Measurements from ENCODE around the gene PCYOX1L. TPM values are rescaled to one million over a fixed set of nuclear protein-coding genes. Genes with fewer than 3 reads are reported as not detected.

Gene PCYOX1L
- total and polyA plus RNA-seq, 2 of the 8 experiments (the other 6 are each of a cell fraction or from before 2014, with no cell fraction given) = 6.8 to 17.2 TPM

DNA sequence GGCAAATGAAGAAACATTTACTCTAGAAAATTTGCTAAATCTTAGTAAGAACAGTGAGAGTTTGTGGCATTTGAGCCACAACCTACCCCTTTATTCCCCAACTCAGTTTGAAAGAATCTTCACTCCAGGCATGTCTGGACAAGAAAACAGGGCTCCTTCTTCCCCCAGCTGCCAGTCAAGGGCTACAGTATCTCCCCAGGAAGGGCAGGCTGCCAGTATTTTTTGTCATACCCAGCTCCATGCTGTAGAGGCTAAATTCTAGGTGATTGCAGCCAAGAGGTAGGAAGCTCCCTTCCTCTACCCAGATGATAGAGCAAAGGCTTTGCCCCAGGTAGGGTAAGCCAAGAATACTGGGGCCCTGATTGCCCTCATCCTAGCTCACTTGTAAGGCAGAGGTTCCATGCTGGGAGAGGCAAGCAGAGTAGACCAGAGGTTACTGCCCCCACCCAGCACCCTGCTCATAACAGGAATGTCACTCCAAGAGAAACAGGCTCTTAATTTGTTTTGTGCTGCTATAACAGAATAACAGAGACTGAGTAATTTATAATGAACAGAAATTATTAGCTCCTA lies 32.6 kb upstream of the PCYOX1L start (continued):
- no peak for TF ChIP-seq EP300 (IDR thresholded peaks at IDR 0.05; ENCODE audit: borderline replicate concordance in 1 of 2, low read depth in 2 of 2, low read length in 2 of 2)
- TF ChIP-seq YY1 (IDR thresholded peaks at IDR 0.05; ENCODE audit: low read depth, low read length) = no peak
- TF ChIP-seq RXRA (IDR thresholded peaks at IDR 0.05; ENCODE audit: insufficient read depth, low read depth, low read length) = no peak
- no peak for TF ChIP-seq NRF1 (IDR thresholded peaks at IDR 0.05; ENCODE audit: low read depth, low read length)
- no peak for TF ChIP-seq SIX5 (IDR thresholded peaks at IDR 0.05; ENCODE audit: low read depth, low read length)
- TF ChIP-seq SP2 (IDR thresholded peaks at IDR 0.05; ENCODE audit: low read length) = no peak
- TF ChIP-seq EZH2 (IDR thresholded peaks at IDR 0.05; ENCODE audit: low read depth, low read length, severe bottlenecking) = no peak
